ENCODE results near the gene NOP9.

Gene NOP9

GRCh38 chr14:24356208-24356607, 56.6 kb downstream of the NOP9 start:
- DNase-seq, result no peak

Measured in NCI-H146 (cell line).